Keratinocyte (primary cell): ENCODE data around the gene TSFM.

Source experiments
- CTCF ChIP-seq, 3 experiments: IDR thresholded peaks in 1 of 3; conservative IDR thresholded peaks in 1 of 3; optimal IDR thresholded peaks in 1 of 3; 2 replicates in 2 of 3; 3 replicates in 1 of 3; pipeline versions ENCODE3 to v1.5.1; 2011; ENCODE audit warnings: low read length in 3 of 3, mild to moderate bottlenecking in 3 of 3, moderate library complexity in 2 of 3, control low read depth in 1 of 3, inconsistent platforms in 1 of 3; ENCODE audit not compliant: insufficient read depth in 2 of 3; ENCODE audit errors: extremely low read depth in 1 of 3
- EZH2 ChIP-seq: IDR thresholded peaks from one replicate; pipeline ENCODE4 v1.6.1; 2012; ENCODE audit warnings: inconsistent platforms, mild to moderate bottlenecking, low read length, moderate library complexity

- TF ChIP-seq CTCF (optimal IDR thresholded peaks at IDR 0.05 in 1 of 3, IDR thresholded peaks at IDR 0.05 in 1 of 3, conservative IDR thresholded peaks at IDR 0.05 in 1 of 3; ENCODE audit: extremely low read depth in 1 of 3, insufficient read depth in 2 of 3, low read length in 3 of 3) (no peak), EZH2 (no peak)
Observed at GRCh38 chr12:57777911-57778310, 4.7 kb upstream of the TSFM start.
